NT2/D1 (cell line): ENCODE measurements around the gene NUP133.

Experiments
- DNase-seq: peaks from one replicate; pipeline ENCODE4 v3.0.0-alpha.2; 2011; ENCODE audit warnings: low read depth, low spot score
- H3K27me3 ChIP-seq: 2 replicates; pipeline ENCODE4 v1.6.0; 2011; ENCODE audit warnings: mild to moderate bottlenecking; ENCODE audit not compliant: insufficient read length, insufficient read depth
- H3K36me3 ChIP-seq: 2 replicates; pipeline ENCODE4 v1.6.1; 2011; ENCODE audit warnings: mild to moderate bottlenecking, low read length, mixed read lengths; ENCODE audit not compliant: insufficient read depth, insufficient read length
- H3K4me1 ChIP-seq: 2 replicates; pipeline ENCODE4 v1.5.1; 2011; ENCODE audit not compliant: insufficient read depth, insufficient read length
- H3K4me3 ChIP-seq: 2 replicates; pipeline ENCODE4 v1.5.1; 2011; ENCODE audit warnings: low read depth; ENCODE audit not compliant: insufficient read length
- H3K9ac ChIP-seq: 2 replicates; pipeline ENCODE4 v1.6.0; 2011; ENCODE audit warnings: low read depth; ENCODE audit not compliant: insufficient read length
- H3K9me3 ChIP-seq: 2 replicates; pipeline ENCODE4 v1.5.1; 2011; ENCODE audit warnings: mild to moderate bottlenecking, low read length; ENCODE audit not compliant: insufficient read depth
- SUZ12 ChIP-seq: IDR thresholded peaks from 2 replicates; pipeline ENCODE4 v1.6.1; 2011; ENCODE audit not compliant: insufficient read length, insufficient read depth; ENCODE audit errors: extremely low read depth
- YY1 ChIP-seq: IDR thresholded peaks from 2 replicates; pipeline ENCODE4 v1.6.1; 2011; ENCODE audit not compliant: insufficient read length, insufficient read depth
- ZNF274 ChIP-seq: IDR thresholded peaks from 2 replicates; pipeline ENCODE4 v1.6.1; 2011; ENCODE audit warnings: mild to moderate bottlenecking, low read depth, low read length

The NUP133 gene

DNA sequence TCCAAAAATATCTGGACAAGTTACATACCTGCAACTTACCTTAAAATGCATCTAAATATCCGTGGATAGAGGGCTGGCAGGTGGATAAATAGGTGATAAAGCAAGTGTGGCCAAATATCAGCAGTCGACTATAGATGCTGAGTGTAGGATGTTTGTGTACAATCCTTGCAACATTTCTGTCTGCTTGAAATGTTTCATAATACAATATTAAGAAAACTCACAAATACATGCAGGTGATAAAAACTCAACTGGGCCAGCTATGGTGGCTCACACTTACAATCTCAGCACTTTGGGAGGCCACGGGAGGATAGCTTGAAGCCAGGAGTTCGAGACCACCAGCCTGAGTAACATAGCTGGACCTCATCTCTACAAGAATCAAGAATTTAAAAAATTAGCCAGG, 115.2 kb downstream of the NUP133 start:
- Histone ChIP-seq H3K4me3 (no peak overlapping the region), H3K36me3 (no peaks in the 10 kb centered on the region), H3K9me3 (no peaks in the 10 kb centered on the region), H3K27me3 (peaks cover 5% of the 10 kb centered on the region), H3K9ac (no peak overlapping the region), H3K4me1 (peaks cover 7% of the 10 kb centered on the region)
- TF ChIP-seq YY1 (no peak), SUZ12 (no peak), ZNF274 (no peak)
- DNase-seq, result no peak
